Neural cell (in vitro differentiated cells): Measurements from ENCODE around the gene CAPRIN1. TPM values are rescaled to one million over a fixed set of nuclear protein-coding genes. Genes with fewer than 3 reads are reported as not detected.

Source experiments
- H2AFZ ChIP-seq: fragments of 200-600, 300-800 bp; sonication (generic), shearing (Covaris generic); 2 replicates; pipeline ENCODE4 v1.6.0; 2014; ENCODE audit warnings: low read depth, mild to moderate bottlenecking, antibody characterized with exemption, low read length, moderate library complexity
- H3F3A ChIP-seq: fragments of 200-600 bp; shearing (Covaris generic); 2 replicates; pipeline ENCODE4 v1.6.1; 2016; ENCODE audit warnings: mild to moderate bottlenecking, moderate library complexity, mixed read lengths, antibody characterized with exemption, low read length; ENCODE audit not compliant: insufficient read depth, poor library complexity, severe bottlenecking
- H3K27ac ChIP-seq: fragments of 200-600, 300-800 bp; sonication (generic), shearing (Covaris generic); 2 replicates; pipeline ENCODE4 v1.5.1; 2014; ENCODE audit warnings: mild to moderate bottlenecking, low read length, moderate library complexity
- H3K27me3 ChIP-seq: fragments of 300-800, 200-600 bp; sonication (generic), shearing (Covaris generic); 2 replicates; pipeline ENCODE4 v1.6.0; 2014; ENCODE audit warnings: mild to moderate bottlenecking, low read depth, low read length, moderate library complexity; ENCODE audit not compliant: insufficient read depth
- H3K36me3 ChIP-seq: fragments of 300-800, 200-600 bp; sonication (generic), shearing (Covaris generic); 2 replicates; pipeline ENCODE4 v1.5.1; 2014; ENCODE audit warnings: mild to moderate bottlenecking, antibody characterized with exemption, low read length, moderate library complexity; ENCODE audit not compliant: insufficient read depth
- H3K4me2 ChIP-seq: fragments of 300-800, 200-600 bp; sonication (generic), shearing (Covaris generic); 2 replicates; pipeline ENCODE4 v1.6.0; 2014; ENCODE audit warnings: mild to moderate bottlenecking, low read length
- H3K4me3 ChIP-seq: fragments of 300-800, 200-600 bp; sonication (generic), shearing (Covaris generic); 2 replicates; pipeline ENCODE4 v1.5.1; 2014; ENCODE audit warnings: mild to moderate bottlenecking, low read length, moderate library complexity
- H3K79me2 ChIP-seq: fragments of 200-600 bp; shearing (Covaris generic); replicated peaks from 2 replicates; pipeline ENCODE4 v1.6.0; 2014; ENCODE audit warnings: mild to moderate bottlenecking, low read length, moderate library complexity; ENCODE audit not compliant: insufficient read depth
- H3K9ac ChIP-seq: fragments of 300-800, 200-600 bp; sonication (generic), shearing (Covaris generic); 2 replicates; pipeline ENCODE4 v1.6.1; 2016; ENCODE audit warnings: mild to moderate bottlenecking, low read length, mixed read lengths
- H3K9me2 ChIP-seq: fragments of 200-600 bp; shearing (Covaris generic); 2 replicates; pipeline ENCODE4 v1.6.1; 2016; ENCODE audit warnings: mild to moderate bottlenecking, low read length, mixed read lengths; ENCODE audit not compliant: insufficient read depth
- H3K9me3 ChIP-seq: fragments of 200-600, 300-800 bp; sonication (generic), shearing (Covaris generic); 2 replicates; pipeline ENCODE4 v1.6.1; 2016; ENCODE audit warnings: mild to moderate bottlenecking, mixed run types, low read length, moderate library complexity, mixed read lengths
- H4K20me1 ChIP-seq: fragments of 200-600 bp; shearing (Covaris generic); 2 replicates; pipeline ENCODE4 v1.6.1; 2016; ENCODE audit warnings: mild to moderate bottlenecking, mixed run types; ENCODE audit not compliant: insufficient read depth
- EP300 ChIP-seq: fragments of 450-650 bp; conservative IDR thresholded peaks from 2 replicates; pipeline ENCODE4 v1.6.1; 2014; ENCODE audit warnings: antibody characterized with exemption, mild to moderate bottlenecking, moderate library complexity; ENCODE audit not compliant: poor library complexity, severe bottlenecking
- EZH2 ChIP-seq: fragments of 200-600, 300-800 bp; shearing (Covaris generic), sonication (generic); IDR thresholded peaks from 2 replicates; pipeline ENCODE4 v1.6.1; 2014; ENCODE audit warnings: antibody characterized with exemption, low read length, borderline replicate concordance, mild to moderate bottlenecking; ENCODE audit not compliant: insufficient read depth, poor library complexity, severe bottlenecking
- MXI1 ChIP-seq: fragments of 450-650 bp; conservative IDR thresholded peaks from 2 replicates; pipeline ENCODE4 v1.6.1; 2014; ENCODE audit warnings: antibody characterized with exemption, mild to moderate bottlenecking; ENCODE audit not compliant: poor library complexity, severe bottlenecking
- POLR2AphosphoS5 ChIP-seq: IDR thresholded peaks from 2 replicates; pipeline ENCODE4 v1.6.1; 2012
- RAD21 ChIP-seq: fragments of 450-650 bp; conservative IDR thresholded peaks from 2 replicates; pipeline ENCODE4 v1.6.1; 2014; ENCODE audit warnings: antibody characterized with exemption, mild to moderate bottlenecking, moderate library complexity
- REST ChIP-seq: IDR thresholded peaks from 2 replicates; pipeline ENCODE4 v1.6.1; 2012; ENCODE audit warnings: borderline replicate concordance
- SMC3 ChIP-seq: fragments of 450-650 bp; conservative IDR thresholded peaks from 2 replicates; pipeline ENCODE4 v1.6.1; 2014; ENCODE audit warnings: antibody characterized with exemption, mild to moderate bottlenecking, moderate library complexity; ENCODE audit not compliant: poor library complexity
- TAF1 ChIP-seq: IDR thresholded peaks from 2 replicates; pipeline ENCODE4 v1.6.1; 2012; ENCODE audit warnings: low read depth
- polyA plus RNA-seq: library from polyadenylated mRNA; depleted of rRNA; stranded (reverse); fragments of >200 nt; gene quantifications from 2 replicates; pipeline ENCODE4 v1.2.3, GENCODE V29; 2014
- TF ChIP-seq, protein P1 (sequence below): fragments of 450-650 bp; IDR thresholded peaks from 2 replicates; pipeline ENCODE4 v1.5.1; 2014; ENCODE audit warnings: antibody characterized with exemption, mild to moderate bottlenecking, moderate library complexity; ENCODE audit not compliant: poor library complexity, severe bottlenecking

CAPRIN1 gene
- polyA plus RNA-seq, 1 donor from 2014 or later = 256 TPM

- peaks cover 8% of the 10 kb centered on the region for H3F3A ChIP-seq
- peak overlapping the region; percentile 81 for H3K9ac ChIP-seq
- H3K79me2 ChIP-seq = peaks cover 15% of the 10 kb centered on the region
- H3K4me3 ChIP-seq = peak overlapping the region; percentile 82
- H3K9me2 ChIP-seq = no peaks in the 10 kb centered on the region
- peak overlapping the region; percentile 12 for H2AFZ ChIP-seq
- peak overlapping the region; percentile 66 for H3K4me2 ChIP-seq
- no peaks in the 10 kb centered on the region for H4K20me1 ChIP-seq
- no peaks in the 10 kb centered on the region for H3K27me3 ChIP-seq
- peaks cover 4% of the 10 kb centered on the region for H3K36me3 ChIP-seq
- H3K27ac ChIP-seq = peak overlapping the region; percentile 82
- TF ChIP-seq REST (no peak), SMC3 (peak; percentile 17)
- H3K9me3 ChIP-seq = no peaks in the 10 kb centered on the region
Measured at GRCh38 chr11:34105957-34106504, 54.5 kb downstream of the CAPRIN1 start.

- Histone ChIP-seq H3K9me2 (no peaks in the 10 kb centered on the region), H3K9me3 (no peaks in the 10 kb centered on the region), H3K27me3 (no peaks in the 10 kb centered on the region), H3K9ac (no peak overlapping the region), H3F3A (no peaks in the 10 kb centered on the region), H3K36me3 (no peaks in the 10 kb centered on the region), H3K4me3 (no peak overlapping the region), H3K79me2 (peaks cover 8% of the 10 kb centered on the region), H3K4me2 (no peak overlapping the region), H4K20me1 (no peaks in the 10 kb centered on the region), H2AFZ (no peak overlapping the region), H3K27ac (no peak overlapping the region)
- TF ChIP-seq EP300 = no peak
- TF ChIP-seq TAF1 = no peak
- no peak for TF ChIP-seq REST
- TF ChIP-seq EZH2 = no peak
- no peak for TF ChIP-seq RAD21
- no peak for TF ChIP-seq SMC3
- TF ChIP-seq POLR2AphosphoS5 = no peak
- no peak for TF ChIP-seq MXI1
- TF ChIP-seq, protein P1, sequence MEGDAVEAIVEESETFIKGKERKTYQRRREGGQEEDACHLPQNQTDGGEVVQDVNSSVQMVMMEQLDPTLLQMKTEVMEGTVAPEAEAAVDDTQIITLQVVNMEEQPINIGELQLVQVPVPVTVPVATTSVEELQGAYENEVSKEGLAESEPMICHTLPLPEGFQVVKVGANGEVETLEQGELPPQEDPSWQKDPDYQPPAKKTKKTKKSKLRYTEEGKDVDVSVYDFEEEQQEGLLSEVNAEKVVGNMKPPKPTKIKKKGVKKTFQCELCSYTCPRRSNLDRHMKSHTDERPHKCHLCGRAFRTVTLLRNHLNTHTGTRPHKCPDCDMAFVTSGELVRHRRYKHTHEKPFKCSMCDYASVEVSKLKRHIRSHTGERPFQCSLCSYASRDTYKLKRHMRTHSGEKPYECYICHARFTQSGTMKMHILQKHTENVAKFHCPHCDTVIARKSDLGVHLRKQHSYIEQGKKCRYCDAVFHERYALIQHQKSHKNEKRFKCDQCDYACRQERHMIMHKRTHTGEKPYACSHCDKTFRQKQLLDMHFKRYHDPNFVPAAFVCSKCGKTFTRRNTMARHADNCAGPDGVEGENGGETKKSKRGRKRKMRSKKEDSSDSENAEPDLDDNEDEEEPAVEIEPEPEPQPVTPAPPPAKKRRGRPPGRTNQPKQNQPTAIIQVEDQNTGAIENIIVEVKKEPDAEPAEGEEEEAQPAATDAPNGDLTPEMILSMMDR = no peak
Measured at GRCh38 chr11:34111722-34112270, 60.3 kb downstream of the CAPRIN1 start.
